Fibroblast of upper back skin (primary cell): Measurements from ENCODE around the gene MBD3L1.

Experiments
- DNase-seq: peaks from one replicate; pipeline ENCODE4 v3.0.0-alpha.2; 2013

MBD3L1 gene

GRCh38 chr19:8832132-8833021 lies at the start of gene MBD3L1, which contains the start of gene ZNF558:
MBD3L1 (plus strand) TSS chr19:8832377; CDS start chr19:8842679, 10,302 bp downstream.
ZNF558 (minus strand) TSS chr19:8832304; CDS start chr19:8822659, 9,645 bp downstream.
- peak; percentile 97 for DNase-seq

DNA sequence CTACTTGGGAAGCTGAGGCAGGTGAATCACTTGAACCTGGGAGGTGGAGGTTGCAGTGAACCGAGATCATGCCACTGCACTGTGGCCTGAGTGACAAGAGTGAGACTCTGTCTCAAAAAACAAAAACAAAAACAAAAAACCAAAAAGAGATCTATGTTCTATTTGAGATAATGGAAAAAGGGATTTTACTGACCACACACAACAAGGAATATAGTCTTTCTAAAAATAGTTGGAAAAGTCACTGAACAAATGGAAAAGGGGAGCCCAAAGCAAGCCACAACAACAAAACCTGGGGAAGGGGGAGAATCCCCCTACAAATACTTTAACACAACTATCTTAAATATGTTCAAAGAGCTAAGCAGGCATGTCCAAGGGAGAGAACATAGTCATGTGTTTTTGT lies 37.4 kb upstream of the MBD3L1 start:
- DNase-seq = no peak

DNA sequence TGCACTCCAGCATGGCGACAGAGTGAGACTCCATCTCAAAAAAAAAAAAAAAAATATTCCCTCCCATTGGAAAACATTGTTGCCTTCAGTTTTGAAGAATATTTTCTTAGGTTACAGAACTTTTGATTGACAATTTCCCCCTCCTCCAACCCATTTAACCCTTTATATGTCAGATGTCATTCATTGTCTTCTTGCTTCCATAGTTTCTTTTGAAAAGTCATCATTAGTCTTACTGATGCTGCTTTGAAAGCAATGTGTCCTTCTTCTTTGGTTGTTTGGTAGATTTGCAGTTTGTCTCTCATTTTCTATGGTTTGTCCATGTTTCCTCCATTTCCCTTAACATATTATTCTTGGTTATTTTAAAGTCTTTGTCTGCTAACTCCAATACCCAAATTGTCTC lies 25.5 kb upstream of the MBD3L1 start:
- no peak for DNase-seq

GRCh38 chr19:8811315-8812172 lies 20.6 kb upstream of the MBD3L1 start:
- no peak for DNase-seq

DNA sequence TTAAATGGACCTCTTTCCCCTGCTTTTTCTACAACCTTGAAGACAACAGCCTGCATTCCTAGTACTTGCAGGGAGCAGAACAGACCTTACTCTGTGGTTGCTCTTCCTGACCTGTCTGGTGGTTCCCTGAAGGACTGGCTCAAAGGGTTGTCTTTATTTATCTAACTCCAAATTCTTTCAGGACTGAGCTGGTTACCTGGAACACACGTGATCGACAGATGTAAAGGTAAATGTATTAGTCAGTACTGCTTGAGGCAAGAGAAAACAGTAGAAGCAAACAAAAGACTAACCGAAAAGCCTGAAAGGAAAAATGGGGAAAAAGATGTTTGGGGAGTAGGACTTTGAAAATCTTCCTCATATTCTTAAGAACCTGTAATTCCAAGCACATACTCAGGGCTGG lies 18.0 kb upstream of the MBD3L1 start:
- DNase-seq = no peak

- no peak for DNase-seq
Observed at GRCh38 chr19:8815780-8816179, 16.4 kb upstream of the MBD3L1 start.

GRCh38 chr19:8820234-8820633 lies 11.9 kb upstream of the MBD3L1 start:
- DNase-seq = no peak

DNA sequence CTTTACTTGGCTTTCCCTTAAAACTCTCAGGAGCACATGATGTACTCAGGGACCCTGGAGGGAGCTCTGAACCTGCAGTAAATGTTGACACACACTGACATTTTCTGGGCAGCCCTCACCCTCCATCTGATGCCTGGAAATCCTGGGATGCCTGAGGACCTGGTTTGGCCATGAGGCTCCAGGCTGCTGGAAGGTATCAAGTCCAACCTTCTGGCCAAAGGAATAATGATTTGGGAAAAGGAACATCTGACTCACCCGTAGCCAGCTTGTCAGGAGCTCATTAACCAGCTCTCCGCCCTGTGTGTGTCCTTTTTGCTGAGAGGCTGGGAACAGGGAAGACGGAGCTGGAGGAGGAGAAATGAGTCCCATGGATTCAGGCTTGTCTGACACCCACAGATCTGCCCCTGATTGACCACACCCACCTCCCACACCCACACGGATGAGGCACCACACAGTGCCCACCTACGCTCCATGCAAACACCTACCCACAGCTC lies 10.4 kb upstream of the MBD3L1 start:
- no peak for DNase-seq

DNA sequence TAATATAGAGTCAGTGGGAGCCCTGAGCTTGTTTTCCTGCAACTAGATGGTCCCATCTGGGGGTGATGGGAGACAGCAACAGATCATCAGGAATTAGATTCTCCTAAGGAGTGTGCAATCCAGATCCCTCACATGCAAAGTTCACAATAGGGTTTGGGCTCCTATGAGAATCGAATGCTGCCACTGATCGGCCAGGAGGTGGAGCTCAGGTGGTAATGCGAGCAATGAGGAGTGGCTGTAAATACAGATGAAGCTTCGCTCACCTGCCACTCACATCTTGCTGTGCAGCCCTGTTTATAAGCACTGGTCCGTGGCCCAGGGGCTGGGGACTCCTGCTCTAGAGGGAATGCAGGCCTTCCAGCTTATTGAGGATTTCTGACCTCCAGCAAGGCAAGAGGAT lies 5.8 kb upstream of the MBD3L1 start:
- DNase-seq = no peak

- no peak for DNase-seq
Observed at GRCh38 chr19:8827277-8827676, 4.9 kb upstream of the MBD3L1 start.

DNA sequence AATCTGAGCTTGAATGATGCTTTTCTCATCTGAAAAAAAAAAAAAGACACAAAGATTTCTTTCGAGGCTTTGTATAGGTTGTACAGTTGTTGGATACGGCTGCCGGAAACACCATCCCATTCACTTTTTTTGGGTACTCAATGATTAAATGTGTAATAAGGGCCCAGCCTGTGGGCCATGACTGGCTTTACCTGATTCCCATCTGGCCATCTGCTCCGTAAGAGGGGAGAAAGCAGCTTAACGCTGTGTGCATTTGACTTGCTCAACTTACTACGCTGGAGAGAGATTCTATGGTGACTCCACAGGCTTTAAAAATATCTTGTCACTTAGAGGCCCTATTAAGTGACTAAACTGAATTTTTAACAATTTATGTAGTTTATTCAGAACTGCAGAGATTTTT lies 804 bp upstream of the MBD3L1 start:
- DNase-seq = no peak

DNA sequence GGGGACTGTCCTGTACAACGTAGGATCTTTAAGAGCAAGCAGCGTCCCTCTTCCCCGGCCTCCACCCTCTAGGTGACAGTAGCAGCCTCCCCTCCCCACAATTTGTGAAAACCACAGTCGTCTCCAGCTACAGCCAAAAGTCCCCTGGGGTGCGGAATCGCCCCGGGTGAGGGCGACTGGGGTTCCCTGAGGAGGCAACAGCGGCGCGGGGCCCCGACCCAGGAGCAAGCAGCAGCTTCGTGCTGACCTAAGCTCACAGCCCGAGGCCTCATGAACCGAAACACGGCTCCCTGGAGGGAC lies 395 bp upstream of the MBD3L1 start:
- DNase-seq = no peak

DNA sequence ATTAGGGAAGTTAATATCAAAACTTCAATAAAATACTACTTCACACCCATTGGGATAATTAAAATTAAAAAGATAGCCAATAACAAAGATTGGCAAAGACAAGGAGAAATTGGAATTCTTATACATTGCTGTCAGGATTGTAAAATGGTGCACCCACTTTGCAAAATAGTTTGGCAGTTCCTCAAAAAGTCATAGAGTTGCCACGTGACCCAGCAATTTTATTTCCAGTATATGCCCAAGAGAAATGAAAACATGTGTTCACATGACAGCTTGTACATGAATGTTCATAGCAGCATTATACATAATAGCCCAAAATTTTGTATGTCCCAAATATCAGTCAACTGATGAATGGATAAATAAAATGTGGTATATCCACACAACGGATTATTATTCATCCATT lies 3.3 kb downstream of the MBD3L1 start:
- DNase-seq = no peak

DNA sequence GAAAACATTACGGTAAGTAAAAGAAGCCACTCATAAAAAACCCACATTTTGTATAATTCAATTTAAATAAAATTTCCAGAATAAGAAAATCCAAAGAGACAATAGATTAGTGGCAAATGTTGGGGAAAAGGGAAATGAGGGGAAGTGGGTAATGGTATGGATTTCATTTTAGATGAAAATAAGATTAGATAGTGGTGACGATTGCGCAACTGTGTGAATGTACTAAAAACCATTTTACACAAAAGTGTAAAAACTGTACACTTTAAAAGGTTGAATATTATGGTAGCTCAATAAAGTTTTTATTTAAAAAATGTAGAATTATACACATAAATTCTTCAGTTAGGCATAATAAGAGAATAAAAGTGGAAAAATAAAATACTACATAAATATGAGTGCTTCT lies 3.7 kb downstream of the MBD3L1 start:
- DNase-seq = no peak

- no peak for DNase-seq
Observed at GRCh38 chr19:8840708-8841107, 8.5 kb downstream of the MBD3L1 start.

GRCh38 chr19:8846819-8847218 lies 14.6 kb downstream of the MBD3L1 start:
- DNase-seq = no peak

- no peak for DNase-seq
Observed at GRCh38 chr19:8849232-8849631, 17.1 kb downstream of the MBD3L1 start.

- DNase-seq = no peak
Observed at GRCh38 chr19:8850488-8850887, 18.3 kb downstream of the MBD3L1 start.

DNA sequence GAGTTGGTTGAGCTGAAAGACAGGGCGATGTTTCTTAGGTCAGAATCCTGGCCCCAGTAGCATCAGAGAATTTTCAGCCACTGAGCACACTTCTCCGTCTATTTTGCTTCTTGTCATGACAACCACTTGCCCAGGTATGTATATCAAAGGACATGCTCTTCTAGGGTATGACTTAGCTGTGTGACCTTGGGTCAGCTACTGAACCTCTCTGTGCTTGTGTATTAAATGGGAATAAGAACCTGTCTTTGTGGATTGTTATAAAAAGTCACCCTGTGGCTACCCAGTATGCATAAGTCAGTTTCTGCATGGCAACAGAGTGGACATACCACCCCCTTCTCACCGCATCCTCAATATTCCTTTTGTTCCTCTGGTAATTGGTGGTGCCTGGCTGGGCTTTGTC lies 26.1 kb downstream of the MBD3L1 start:
- no peak for DNase-seq

DNA sequence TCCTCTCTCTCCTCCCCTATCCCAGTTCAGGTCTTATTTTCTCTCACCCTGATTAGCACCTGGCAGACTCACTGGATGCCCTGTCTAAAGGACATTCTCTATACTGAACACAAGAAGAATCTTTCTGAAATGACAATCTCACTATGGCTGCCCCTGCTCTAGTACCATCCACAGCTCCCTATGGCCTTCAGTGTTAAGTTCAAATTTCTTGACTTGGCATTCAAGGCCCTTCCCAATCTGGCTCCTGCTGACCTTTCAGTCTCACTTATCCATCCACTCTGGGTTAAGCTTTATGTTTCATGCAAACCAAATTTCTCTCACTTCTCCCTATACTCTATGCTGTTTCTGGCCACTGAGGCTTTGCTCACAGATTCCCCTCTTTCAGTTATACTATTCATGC lies 34.2 kb downstream of the MBD3L1 start:
- DNase-seq = no peak

- DNase-seq = no peak
Observed at GRCh38 chr19:8877854-8878705, 45.9 kb downstream of the MBD3L1 start.

DNA sequence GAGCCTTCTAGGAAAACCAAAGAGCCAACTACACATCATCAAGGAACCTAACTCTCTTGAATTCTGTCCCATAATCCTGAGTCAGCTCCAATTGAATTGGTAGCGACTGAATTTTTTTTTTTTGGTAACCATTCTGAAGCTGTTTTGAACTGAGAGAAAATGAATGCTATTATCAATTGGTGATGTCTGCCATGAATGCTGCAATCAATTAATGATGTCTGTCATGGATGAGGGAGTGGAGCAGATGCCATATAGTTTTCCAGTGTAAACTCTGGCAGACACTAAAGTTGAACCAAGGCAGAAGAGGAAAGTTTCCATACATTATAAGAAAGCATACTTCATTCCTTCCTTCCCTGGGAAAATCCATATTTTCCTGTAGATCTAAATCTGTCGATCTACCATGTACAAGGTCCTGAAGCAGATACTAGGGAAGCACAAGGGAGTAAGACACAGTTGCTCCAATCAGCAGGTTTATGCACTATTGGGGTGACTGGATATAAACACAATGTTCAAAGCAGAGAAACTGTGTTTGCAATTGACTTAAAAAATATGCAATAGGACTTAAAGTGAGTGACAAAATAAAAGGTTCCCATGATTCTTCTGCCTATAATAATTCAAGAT lies 48.8 kb downstream of the MBD3L1 start:
- DNase-seq = no peak

DNA sequence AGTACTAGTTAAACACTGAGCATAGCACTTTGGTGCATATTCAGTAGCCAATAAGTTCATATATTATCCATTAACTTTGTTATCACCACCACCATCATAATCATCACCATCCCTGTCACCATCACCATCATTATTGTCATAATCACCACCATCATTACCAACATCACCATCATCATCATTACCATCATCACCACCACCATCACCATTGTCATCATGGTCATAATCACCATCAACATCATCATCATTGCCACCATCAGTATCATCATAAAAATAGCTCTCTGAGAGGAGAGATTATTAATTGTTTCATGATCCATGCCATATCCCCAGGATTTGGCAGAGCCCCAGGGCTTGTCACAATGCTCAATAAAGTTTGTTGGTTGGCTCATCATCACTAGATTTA lies 49.3 kb downstream of the MBD3L1 start:
- DNase-seq = no peak
